Gastroesophageal sphincter (tissue), 4 donors: Measurements from ENCODE around the gene CD160. TPM values are rescaled to one million over a fixed set of nuclear protein-coding genes. Genes with fewer than 3 reads are reported as not detected.

Source experiments
- ATAC-seq: fragments of 150-250 bp; one replicate; pipeline ENCODE4 v1.9.1; 2016; ENCODE audit warnings: mild to moderate bottlenecking, moderate library complexity
- H3K27ac ChIP-seq, 4 donors: fragments of 200-600 bp; sonication (generic) in 3 of 4; 1 replicate in 3 of 4; 2 replicates in 1 of 4; pipeline ENCODE4 v1.5.1; 2016 to 2019
- H3K27me3 ChIP-seq: fragments of 200-600 bp; sonication (generic); one replicate; pipeline ENCODE4 v1.5.1; 2019
- H3K36me3 ChIP-seq, 2 donors: fragments of 200-600 bp; sonication (generic); one replicate each; pipeline ENCODE4 v1.5.1; 2019; ENCODE audit warnings: control low read depth in 1 of 2
- H3K4me1 ChIP-seq, 3 donors: fragments of 200-600 bp; sonication (generic); 1 replicate in 2 of 3; 2 replicates in 1 of 3; pipeline ENCODE4 v1.5.1; 2016 to 2019; ENCODE audit warnings: control low read depth in 2 of 3
- H3K4me3 ChIP-seq, 2 donors: fragments of 200-600 bp; sonication (generic); one replicate each; pipeline ENCODE4 v1.5.1; 2019; ENCODE audit warnings: mild to moderate bottlenecking in 1 of 2, moderate library complexity in 1 of 2
- H3K9me3 ChIP-seq, 3 donors: fragments of 200-600 bp; sonication (generic); one replicate each; pipeline ENCODE4 v1.5.1; 2017 to 2019; ENCODE audit warnings: control low read depth in 2 of 3
- EP300 ChIP-seq: sonication (generic); formaldehyde crosslinking; IDR thresholded peaks from one replicate; pipeline ENCODE4 v1.6.1; 2017; ENCODE audit warnings: antibody characterized with exemption, mild to moderate bottlenecking
- POLR2A ChIP-seq, 2 donors: fragments of 450-650 bp; IDR thresholded peaks; one replicate each; pipeline ENCODE4 v1.6.1; 2017; ENCODE audit warnings: antibody characterized with exemption in 2 of 2, mild to moderate bottlenecking in 2 of 2, moderate library complexity in 1 of 2
- POLR2AphosphoS5 ChIP-seq: sonication (generic); formaldehyde crosslinking; IDR thresholded peaks from one replicate; pipeline ENCODE4 v1.6.1; 2017; ENCODE audit warnings: antibody characterized with exemption
- WGBS, 2 donors: methylation state at CpG; one replicate each; pipeline ENCODE4 v1.1.5; 2018; ENCODE audit warnings: low coverage in 1 of 2; 5-methylcytosine and 5-hydroxymethylcytosine counted together
- total RNA-seq, 4 donors: library from RNA; depleted of rRNA; stranded (reverse); fragments of >200 nt; gene quantifications; one replicate each; pipeline ENCODE4 v1.1.0, GENCODE V29; 2016
- TF ChIP-seq, protein P1 (sequence below), 4 experiments: fragments of 200-600 bp in 2 of 4; fragments of 450-650 bp in 2 of 4; sonication (generic) in 1 of 4; IDR thresholded peaks; one replicate each; pipeline ENCODE4 v1.5.1; 2017 to 2019; ENCODE audit warnings: antibody characterized with exemption in 4 of 4, mild to moderate bottlenecking in 2 of 4, moderate library complexity in 2 of 4

The CD160 gene
- total RNA-seq, 4 donors from 2014 or later: 0.23 to 1.0 TPM; not detected in 2

DNA sequence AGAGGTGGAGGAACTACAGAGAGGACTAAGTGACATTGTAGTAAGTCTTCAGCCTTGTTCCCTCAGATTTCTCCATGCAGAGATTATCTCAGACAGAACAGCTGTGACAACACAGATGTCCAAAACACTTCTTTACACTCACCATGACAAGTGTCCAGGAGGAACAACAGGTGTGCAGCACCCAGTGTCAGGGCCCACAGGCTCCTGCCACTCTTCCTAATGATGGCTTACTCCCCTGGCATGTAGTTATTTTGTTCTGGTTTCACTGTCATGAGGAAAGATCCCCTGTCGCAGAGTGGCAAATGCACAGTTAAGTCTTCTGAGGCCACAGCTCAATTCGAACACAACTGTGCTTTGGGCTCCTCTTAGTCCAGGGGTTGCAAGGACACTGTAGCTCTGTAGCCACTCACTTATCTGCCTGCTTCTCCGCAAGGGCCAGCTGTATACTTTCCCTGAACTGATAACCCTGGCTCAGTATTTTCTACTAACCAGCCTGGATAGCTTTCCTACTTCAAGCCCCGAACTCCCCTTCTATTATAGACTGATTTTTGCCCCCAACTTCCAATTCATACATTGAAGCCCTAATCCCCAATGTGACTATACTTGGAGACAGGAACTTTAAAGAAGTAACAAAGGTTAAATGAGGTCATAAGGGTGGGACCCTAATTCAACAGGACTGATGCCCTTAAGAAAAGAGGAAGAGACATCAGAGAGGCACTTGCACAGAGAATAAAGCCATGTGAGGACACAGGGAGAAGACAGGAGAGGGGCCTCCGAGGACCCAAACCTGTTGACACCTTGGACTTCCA lies 23.3 kb upstream of the CD160 start:
- ATAC-seq: no peak
- TF ChIP-seq POLR2AphosphoS5: no peak
- no peak for TF ChIP-seq EP300
- TF ChIP-seq, protein P1, sequence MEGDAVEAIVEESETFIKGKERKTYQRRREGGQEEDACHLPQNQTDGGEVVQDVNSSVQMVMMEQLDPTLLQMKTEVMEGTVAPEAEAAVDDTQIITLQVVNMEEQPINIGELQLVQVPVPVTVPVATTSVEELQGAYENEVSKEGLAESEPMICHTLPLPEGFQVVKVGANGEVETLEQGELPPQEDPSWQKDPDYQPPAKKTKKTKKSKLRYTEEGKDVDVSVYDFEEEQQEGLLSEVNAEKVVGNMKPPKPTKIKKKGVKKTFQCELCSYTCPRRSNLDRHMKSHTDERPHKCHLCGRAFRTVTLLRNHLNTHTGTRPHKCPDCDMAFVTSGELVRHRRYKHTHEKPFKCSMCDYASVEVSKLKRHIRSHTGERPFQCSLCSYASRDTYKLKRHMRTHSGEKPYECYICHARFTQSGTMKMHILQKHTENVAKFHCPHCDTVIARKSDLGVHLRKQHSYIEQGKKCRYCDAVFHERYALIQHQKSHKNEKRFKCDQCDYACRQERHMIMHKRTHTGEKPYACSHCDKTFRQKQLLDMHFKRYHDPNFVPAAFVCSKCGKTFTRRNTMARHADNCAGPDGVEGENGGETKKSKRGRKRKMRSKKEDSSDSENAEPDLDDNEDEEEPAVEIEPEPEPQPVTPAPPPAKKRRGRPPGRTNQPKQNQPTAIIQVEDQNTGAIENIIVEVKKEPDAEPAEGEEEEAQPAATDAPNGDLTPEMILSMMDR (IDR thresholded peaks at IDR 0.05): no peak
- TF ChIP-seq POLR2A (IDR thresholded peaks at IDR 0.05): no peak
- Histone ChIP-seq H3K27ac (no peak overlapping the region), H3K9me3 (no peaks in the 10 kb centered on the region), H3K4me1 (peaks cover 0 to 4% (median 0%) of the 10 kb centered on the region in 3 donors), H3K27me3 (no peaks in the 10 kb centered on the region), H3K4me3 (no peak overlapping the region), H3K36me3 (no peaks in the 10 kb centered on the region)
- 51 to 89% methylated on average over 2 to 3 of the region's 5 CpGs for WGBS, 2 donors

DNA sequence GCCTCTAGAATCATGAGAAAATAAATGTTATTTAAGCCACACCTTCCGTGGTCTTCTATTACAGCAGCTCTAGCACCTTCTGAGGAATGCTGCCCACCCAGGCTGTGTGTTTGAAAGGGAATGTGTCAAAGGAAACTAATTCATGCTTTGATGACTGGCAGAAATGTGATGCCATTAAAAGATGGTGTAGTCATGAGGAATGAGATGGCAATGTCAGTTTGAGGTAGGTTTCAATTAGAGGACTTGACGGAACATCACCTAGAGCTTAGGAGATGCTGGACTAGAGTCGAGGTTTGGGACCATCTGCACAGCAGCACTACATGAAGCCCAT lies 22.7 kb upstream of the CD160 start:
- Histone ChIP-seq H3K9me3 (no peaks in the 10 kb centered on the region), H3K27me3 (no peaks in the 10 kb centered on the region), H3K36me3 (no peaks in the 10 kb centered on the region), H3K27ac (no peak overlapping the region), H3K4me1 (no peaks in the 10 kb centered on the region), H3K4me3 (no peak overlapping the region)
- TF ChIP-seq, protein P1 (IDR thresholded peaks at IDR 0.05): no peak
- TF ChIP-seq POLR2AphosphoS5: no peak
- TF ChIP-seq POLR2A (IDR thresholded peaks at IDR 0.05): no peak
- no peak for TF ChIP-seq EP300
- 88 to 90% methylated on average over 3 of the region's 3 CpGs for whole genome bisulfite sequencing, 2 donors
- ATAC-seq: no peak

DNA sequence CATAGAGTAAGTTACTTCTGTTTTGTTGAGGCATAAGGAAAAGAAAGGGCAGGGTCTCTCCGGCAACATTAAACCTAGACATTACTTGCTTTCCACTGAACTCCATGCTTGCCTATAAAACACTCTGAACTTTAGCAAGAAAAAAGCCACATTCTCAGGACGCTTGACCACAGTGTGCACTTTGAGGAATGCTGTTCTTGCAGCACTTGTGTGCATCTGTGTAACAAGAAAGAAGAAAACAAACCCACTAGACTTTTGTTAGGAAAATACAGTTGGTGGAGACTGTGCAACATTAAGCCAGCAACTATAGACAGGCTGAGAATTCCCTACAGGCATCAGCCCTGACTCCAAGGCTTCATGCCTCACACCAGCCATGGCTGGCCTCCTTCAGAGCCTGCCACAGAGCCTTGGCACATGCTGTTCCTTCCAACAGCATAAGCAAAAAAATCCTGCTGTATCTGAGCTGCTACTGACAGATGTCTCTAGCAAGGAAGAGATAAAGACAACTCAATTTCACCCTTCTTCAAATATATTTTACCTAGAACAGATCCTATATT lies 17.9 kb upstream of the CD160 start:
- no peak overlapping the region for H3K27ac ChIP-seq
- no peak for ATAC-seq
- 77 to 100% methylated on average over 1 to 2 of the region's 2 CpGs for WGBS, 2 donors
- H3K4me1 ChIP-seq: no peaks in the 10 kb centered on the region
- TF ChIP-seq POLR2A (IDR thresholded peaks at IDR 0.05): no peak
- TF ChIP-seq, protein P1 (IDR thresholded peaks at IDR 0.05): no peak
- no peak for TF ChIP-seq POLR2AphosphoS5
- no peak for TF ChIP-seq EP300
- no peak overlapping the region for H3K4me3 ChIP-seq
- H3K36me3 ChIP-seq: no peaks in the 10 kb centered on the region
- no peaks in the 10 kb centered on the region for H3K27me3 ChIP-seq
- H3K9me3 ChIP-seq: no peaks in the 10 kb centered on the region

DNA sequence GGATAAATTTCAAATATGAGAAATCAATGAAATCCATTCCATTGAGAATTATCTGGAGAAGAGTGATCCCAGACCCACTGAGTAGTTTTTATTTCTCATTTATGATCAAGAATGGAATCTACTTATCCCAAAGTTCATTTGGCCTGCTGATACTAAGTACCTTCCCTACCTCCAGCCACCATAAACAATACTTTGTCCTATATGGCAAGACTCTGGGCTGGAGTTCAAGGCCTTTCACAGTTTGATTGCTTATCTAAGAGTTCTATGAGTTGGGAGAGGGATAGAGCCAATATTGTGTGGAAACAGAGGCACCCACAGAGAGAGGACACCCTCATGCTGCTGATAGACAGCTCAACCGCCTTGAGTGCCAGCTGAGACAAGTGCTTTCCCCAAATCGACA lies 17.2 kb upstream of the CD160 start:
- H3K27ac ChIP-seq: no peak overlapping the region
- H3K36me3 ChIP-seq: no peaks in the 10 kb centered on the region
- H3K4me3 ChIP-seq: no peak overlapping the region
- no peaks in the 10 kb centered on the region for H3K9me3 ChIP-seq
- WGBS, 2 donors: 77 to 90% methylated on average over 2 of the region's 2 CpGs
- H3K27me3 ChIP-seq: no peaks in the 10 kb centered on the region
- TF ChIP-seq POLR2AphosphoS5 (no peak), EP300 (no peak), POLR2A (IDR thresholded peaks at IDR 0.05) (no peak)
- TF ChIP-seq, protein P1 (IDR thresholded peaks at IDR 0.05): no peak
- H3K4me1 ChIP-seq: no peaks in the 10 kb centered on the region
- ATAC-seq: no peak

DNA sequence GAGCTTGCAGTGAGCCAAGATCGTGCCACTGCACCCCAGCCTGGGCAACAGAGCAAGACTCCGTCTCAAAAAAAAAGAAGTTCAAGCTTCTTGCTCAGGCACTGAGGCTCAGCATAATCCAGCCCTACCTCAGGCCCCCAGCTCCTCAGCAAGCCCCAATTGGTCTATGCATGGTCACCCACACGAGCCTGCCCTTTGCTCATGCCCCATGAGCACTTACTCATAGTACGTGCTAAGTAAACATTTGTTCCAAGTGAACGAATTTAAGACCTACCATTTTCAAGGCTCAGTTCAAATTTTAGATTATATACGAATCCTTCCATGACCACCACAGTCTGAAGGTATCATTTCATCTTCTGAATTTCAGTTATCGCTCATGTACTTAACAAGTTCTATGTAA lies 16.5 kb upstream of the CD160 start:
- WGBS, 2 donors: 77 to 85% methylated on average over 7 of the region's 7 CpGs
- ATAC-seq: no peak
- no peak overlapping the region for H3K4me3 ChIP-seq
- H3K36me3 ChIP-seq: no peaks in the 10 kb centered on the region
- no peaks in the 10 kb centered on the region for H3K9me3 ChIP-seq
- no peaks in the 10 kb centered on the region for H3K4me1 ChIP-seq
- H3K27me3 ChIP-seq: no peaks in the 10 kb centered on the region
- TF ChIP-seq POLR2AphosphoS5 (no peak), POLR2A (IDR thresholded peaks at IDR 0.05) (no peak), EP300 (no peak)
- TF ChIP-seq, protein P1 (IDR thresholded peaks at IDR 0.05): no peak
- H3K27ac ChIP-seq: no peak overlapping the region
